ENCODE measurements around the gene IL12A.

The IL12A gene

DNA sequence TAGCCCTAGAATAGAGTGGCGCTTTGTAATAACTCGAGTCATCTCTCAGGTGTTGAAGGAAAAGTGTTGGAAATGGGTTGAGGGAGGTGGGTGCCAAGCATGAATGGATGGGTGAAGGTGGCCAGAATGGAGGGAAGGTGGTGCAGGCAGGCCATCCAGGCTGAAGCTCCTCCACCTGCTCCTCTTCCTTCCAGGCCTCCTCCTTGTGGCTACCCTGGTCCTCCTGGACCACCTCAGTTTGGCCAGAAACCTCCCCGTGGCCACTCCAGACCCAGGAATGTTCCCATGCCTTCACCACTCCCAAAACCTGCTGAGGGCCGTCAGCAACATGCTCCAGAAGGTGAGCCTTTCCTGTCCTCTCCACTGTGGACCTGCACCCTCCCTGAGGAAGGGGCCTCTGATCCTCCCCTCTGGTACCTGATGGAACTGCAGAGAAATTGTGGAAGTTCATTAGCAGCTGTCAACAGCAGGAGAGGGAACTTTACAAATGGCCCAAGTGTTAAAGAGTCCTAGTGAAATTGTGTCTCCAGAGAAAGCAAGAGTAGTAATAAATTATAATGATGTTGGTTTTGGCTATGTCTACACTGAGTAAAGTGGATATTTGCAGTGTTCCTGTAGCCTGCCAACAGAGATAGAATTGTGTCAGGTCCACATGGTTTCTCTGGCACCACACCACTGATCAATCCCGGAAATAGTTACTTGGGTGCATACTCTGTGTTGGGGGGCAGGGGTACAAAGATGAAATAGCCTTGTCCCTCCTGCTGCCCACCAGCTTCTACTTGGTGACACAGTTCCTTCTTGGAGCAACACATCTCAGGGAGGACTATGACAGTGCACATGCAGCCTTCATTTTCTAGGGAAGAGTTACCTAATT, 1.6 kb downstream of the IL12A start:
- no peak for DNase-seq (ENCODE audit: low read depth in 2 of 2, low spot score in 1 of 2)

- no peak for DNase-seq (ENCODE audit: low read depth in 2 of 2, low spot score in 1 of 2)
Observed at GRCh38 chr3:159991591-159991990, 3.0 kb downstream of the IL12A start.

DNA sequence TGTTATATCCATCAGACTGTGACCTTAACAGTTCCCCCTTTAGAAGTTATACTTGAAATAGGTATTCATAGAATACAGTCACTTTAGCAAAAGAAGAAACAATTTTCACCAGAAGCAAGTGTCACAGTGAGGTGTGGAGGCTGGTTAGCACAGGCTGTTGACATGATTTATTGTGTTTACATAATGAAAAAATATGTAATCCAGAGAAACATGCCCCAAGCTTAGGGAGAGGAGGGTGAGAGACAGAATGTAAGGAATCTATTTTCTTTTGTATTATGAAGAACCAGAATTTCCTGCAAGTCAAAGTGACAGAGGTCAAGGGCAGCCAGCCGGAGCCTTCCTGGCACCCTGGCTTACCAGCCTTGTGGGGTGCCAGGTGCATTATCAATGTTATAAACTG, 4.0 kb downstream of the IL12A start:
- no peak for DNase-seq (ENCODE audit: low read depth in 2 of 2, low spot score in 1 of 2)

GRCh38 chr3:159994182-159994581, 5.5 kb downstream of the IL12A start:
- DNase-seq (ENCODE audit: low read depth in 2 of 2, low spot score in 1 of 2), result no peak

- no peak for DNase-seq (ENCODE audit: low read depth in 2 of 2, low spot score in 1 of 2)
Observed at GRCh38 chr3:159995091-159995490, 6.5 kb downstream of the IL12A start.

DNA sequence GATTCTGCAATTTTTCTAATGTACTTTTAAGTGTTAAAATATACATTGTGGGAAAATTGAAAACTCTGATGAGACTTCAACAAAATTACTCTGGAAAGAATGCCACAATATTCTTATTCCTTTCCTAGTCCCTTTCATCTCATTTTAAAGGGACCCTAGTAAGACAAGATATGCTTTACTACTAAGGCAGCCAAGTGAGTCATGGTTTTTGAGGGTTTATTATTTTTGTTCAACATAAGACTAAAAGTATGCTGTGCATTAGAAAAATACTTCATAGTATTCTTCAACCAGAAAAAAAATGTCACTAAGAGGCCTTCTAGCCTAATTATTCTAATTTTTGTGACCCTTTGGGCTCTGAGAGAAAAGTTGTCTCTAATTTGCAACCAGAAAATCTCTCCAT, 7.4 kb downstream of the IL12A start:
- no peak for DNase-seq (ENCODE audit: low read depth in 2 of 2, low spot score in 1 of 2)

DNA sequence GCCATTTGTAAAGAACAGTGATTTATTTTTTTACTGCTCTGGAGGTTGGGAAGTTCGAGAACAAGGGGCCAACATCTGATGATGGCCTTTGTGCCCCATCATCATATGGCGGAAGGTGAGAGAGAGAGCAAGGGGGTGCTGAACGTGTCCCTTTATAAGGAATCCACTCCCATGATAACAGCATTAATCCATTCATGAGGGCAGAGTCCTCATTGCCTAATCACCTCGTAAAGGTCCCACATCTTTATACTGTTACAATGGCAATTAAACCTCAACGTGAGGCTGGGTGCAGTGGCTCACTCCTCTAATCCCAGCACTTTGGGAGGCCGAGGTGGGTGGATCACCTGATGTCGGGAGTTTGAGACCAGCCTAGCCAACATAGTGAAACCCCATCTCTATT, 8.3 kb downstream of the IL12A start:
- no peak for DNase-seq (ENCODE audit: low read depth in 2 of 2, low spot score in 1 of 2)

- DNase-seq (ENCODE audit: low read depth in 2 of 2, low spot score in 1 of 2), result no peak
Observed at GRCh38 chr3:160001148-160001760, 12.6 kb downstream of the IL12A start.

GRCh38 chr3:160001850-160002623, 13.4 kb downstream of the IL12A start:
- no peak for DNase-seq (ENCODE audit: low read depth in 2 of 2, low spot score in 1 of 2)

- DNase-seq (ENCODE audit: low read depth in 2 of 2, low spot score in 1 of 2), result no peak
Observed at GRCh38 chr3:160003520-160004128, 15.0 kb downstream of the IL12A start.

- DNase-seq (ENCODE audit: low read depth in 2 of 2, low spot score in 1 of 2), result no peak
Observed at GRCh38 chr3:160005004-160005403, 16.4 kb downstream of the IL12A start.

DNA sequence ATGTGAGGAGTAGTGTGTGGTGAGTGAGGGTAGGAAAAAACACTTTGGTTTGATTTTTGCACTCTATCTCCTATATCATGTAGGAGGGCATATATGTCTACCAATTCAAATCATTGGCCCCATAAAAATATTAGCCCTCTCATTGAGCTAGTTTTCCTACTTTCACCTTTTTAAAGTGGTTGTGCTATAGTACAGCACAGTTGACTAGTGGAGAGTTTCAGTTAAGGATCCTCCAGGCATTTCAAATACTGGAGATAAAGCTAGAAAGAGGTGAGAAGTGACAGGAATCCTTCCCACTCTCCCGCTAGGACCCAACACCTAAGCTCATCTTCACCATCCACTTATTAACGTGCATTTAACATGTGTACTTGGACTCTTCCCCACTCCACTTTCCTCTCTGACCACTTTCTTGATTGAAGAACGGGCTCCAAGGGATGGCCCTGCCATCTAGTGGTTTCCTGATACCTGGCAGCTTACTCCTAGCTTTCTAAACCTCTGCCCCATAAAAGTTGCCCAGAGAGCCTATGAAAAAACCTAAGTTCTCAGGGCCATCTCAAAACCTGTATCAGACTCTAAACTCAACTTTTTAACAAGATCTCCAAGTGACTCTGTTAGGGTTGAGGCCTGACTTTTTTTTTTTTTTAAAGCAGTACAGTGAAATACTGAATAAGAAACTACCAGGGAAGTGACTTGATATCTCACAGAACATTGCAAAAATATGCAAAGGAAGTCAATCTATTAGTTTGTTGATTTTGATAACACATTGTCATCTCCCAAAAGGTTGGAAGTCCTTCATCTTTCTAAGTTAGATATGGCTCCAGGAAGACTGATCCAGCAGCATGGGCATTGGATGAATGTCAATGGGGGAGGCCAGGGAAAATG, 17.9 kb downstream of the IL12A start:
- no peak for DNase-seq (ENCODE audit: low read depth in 2 of 2, low spot score in 1 of 2)

- DNase-seq (ENCODE audit: low read depth in 2 of 2, low spot score in 1 of 2), result no peak
Observed at GRCh38 chr3:160008961-160009360, 20.3 kb downstream of the IL12A start.

DNA sequence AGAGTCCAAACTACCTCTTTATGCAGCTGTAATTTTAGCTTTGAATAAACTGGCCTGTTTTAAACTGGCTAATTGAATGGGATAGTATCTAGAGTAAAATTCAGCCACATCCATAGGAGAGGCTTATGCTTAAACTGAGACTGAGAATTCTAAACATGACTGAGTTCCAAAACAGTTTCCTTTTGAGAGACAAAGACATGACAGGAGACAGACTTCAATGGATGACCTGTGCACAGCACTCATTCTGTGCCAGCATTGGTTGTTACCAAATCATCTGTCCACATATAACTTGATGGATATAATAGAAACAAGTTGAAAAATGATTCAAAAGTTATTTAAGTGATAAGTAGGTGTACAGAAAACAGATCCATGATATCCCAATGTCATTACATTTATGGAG, 20.9 kb downstream of the IL12A start:
- no peak for DNase-seq (ENCODE audit: low read depth in 2 of 2, low spot score in 1 of 2)

- no peak for DNase-seq (ENCODE audit: low read depth in 2 of 2, low spot score in 1 of 2)
Observed at GRCh38 chr3:160010578-160010977, 21.9 kb downstream of the IL12A start.

DNA sequence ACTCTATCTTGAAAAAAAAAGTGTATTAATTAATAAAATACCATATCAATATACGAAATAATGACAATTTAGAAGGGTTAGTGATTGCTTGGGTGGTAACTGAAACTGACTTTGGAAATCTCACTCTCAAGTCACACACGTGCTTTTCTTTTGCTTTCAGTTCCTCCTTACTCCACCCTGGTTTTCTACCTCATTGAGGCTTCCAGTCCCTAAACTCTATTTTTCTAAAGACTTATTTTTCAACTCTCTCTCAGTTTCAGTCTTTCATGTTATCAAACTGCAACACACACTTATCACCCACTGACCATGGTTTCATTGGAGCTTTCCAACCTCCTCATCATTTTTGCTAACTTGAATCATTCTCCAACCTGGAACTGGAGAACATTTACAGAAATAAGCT, 23.5 kb downstream of the IL12A start:
- no peak for DNase-seq (ENCODE audit: low read depth in 2 of 2, low spot score in 1 of 2)

DNA sequence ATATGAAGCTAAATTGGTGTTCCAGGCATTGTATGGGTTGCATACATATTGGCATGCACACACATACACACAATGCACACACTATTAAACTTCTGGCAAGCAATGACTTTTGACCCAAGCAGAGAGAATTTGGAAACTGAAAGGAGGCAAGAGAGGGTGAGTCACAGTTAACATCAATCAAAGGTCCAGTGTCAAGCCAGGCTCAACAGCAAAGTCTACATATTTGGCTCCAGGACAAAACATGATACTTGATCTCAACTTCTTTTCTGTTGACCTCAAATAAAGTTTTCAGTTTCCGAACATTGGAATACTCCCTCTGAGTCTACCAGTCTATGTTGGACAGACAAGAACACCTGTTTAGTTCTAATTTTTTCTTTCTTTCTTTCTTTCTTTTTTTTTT, 28.3 kb downstream of the IL12A start:
- no peak for DNase-seq (ENCODE audit: low read depth in 2 of 2, low spot score in 1 of 2)

- no peak for DNase-seq (ENCODE audit: low read depth in 2 of 2, low spot score in 1 of 2)
Observed at GRCh38 chr3:160018959-160019358, 30.3 kb downstream of the IL12A start.

DNA sequence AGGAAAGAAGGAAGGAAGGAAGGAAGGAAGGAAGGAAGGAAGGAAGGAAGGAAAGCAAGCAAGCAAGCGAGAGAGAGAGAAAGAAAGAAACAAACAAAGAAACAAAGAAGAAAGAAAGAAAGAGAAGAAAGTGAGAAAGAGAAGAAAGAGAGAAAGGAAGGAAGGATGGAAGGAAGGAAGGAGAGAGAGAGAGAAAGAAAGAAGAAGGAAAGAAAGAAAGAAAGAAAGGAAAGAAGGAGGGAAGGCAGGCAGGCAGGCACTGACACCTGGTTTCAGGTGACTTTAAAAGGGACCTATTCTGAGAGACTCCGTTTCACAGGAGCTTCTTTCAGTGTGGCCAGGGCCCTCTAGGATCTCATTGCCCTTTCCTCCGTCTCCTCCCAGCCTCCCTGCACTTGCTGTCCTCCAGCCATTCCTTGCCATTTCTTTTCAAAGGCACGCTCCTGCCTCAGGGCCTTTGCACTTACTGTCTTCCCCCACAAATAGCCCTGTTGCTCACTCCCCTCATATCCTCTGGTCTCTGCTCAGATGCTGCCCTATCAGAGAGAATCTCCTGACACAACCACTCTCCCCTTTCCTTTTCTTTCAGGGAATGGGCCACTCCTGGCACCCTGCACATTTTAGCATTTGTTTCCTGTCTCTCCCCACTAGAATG, 31.5 kb downstream of the IL12A start:
- no peak for DNase-seq (ENCODE audit: low read depth in 2 of 2, low spot score in 1 of 2)

DNA sequence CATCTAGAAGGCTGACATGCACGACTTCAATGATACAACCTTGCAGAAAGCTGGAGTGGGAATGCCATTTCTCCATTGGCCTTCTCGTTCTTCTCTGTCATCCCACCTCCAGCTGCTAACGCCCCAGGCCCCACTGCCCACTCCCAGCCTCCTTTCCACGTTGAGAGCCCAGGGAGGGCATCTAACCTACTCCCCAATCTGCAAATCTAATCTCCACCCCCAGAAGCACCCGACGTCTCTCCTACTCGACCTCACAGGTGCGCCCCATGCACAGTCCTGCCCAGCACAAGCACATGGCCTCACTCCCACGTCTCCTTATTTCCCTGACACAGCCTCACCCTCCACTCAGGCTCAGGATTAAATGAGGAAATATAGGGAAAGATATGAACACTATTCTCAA, 33.4 kb downstream of the IL12A start:
- DNase-seq (ENCODE audit: low read depth in 2 of 2, low spot score in 1 of 2), result no peak

Measured in stimulated activated CD8-positive, alpha-beta memory T cell treated with anti-CD3 and anti-CD28 coated beads, Interleukin-4, amount 100 ng/mL, for 4 hours (primary cell).